HepG2 (cell line): ENCODE results near the gene ANKRD65. TPM values are rescaled to one million over a fixed set of nuclear protein-coding genes. Genes with fewer than 3 reads are reported as not detected.
A peak's percentile ranks its signal among the peaks of the same experiment; 100 is the strongest.

Experiments used
- DNMT1 ChIP-seq: sonication (generic); formaldehyde crosslinking; IDR thresholded peaks from 2 replicates; pipeline ENCODE4 v1.5.1; 2020; ENCODE audit warnings: mild to moderate bottlenecking, missing genetic modification reagents
- FIP1L1 ChIP-seq: fragments of 200-400 bp; formaldehyde crosslinking; IDR thresholded peaks from 2 replicates; pipeline ENCODE4 v1.6.1; 2018; ENCODE audit warnings: low read depth, mild to moderate bottlenecking, low read length, moderate library complexity, borderline replicate concordance; ENCODE audit not compliant: insufficient read depth
- GATAD2A ChIP-seq: IDR thresholded peaks from 2 replicates; pipeline ENCODE4 v1.6.1; 2016
- HMGXB3 ChIP-seq: sonication (generic); formaldehyde crosslinking; IDR thresholded peaks from 2 replicates; pipeline ENCODE4 v1.4.0; 2020; ENCODE audit warnings: missing genetic modification reagents, borderline replicate concordance
- KDM4B ChIP-seq: sonication (generic); formaldehyde crosslinking; IDR thresholded peaks from 2 replicates; pipeline ENCODE4 v1.4.0; 2020; ENCODE audit warnings: missing genetic modification reagents
- LBX2 ChIP-seq: sonication (generic); formaldehyde crosslinking; IDR thresholded peaks from 2 replicates; pipeline ENCODE4 v1.5.0; 2020; ENCODE audit warnings: missing genetic modification reagents, mild to moderate bottlenecking, borderline replicate concordance
- NFIC ChIP-seq: IDR thresholded peaks from 2 replicates; pipeline ENCODE4 v1.6.1; 2012; ENCODE audit warnings: mild to moderate bottlenecking, low read length, inconsistent platforms
- NFYC ChIP-seq: IDR thresholded peaks from 2 replicates; pipeline ENCODE4 v1.6.1; 2016; ENCODE audit warnings: missing genetic modification reagents, missing compliant biosample characterization
- REL ChIP-seq: sonication (generic); formaldehyde crosslinking; conservative IDR thresholded peaks from 2 replicates; pipeline ENCODE4 v1.8.0; 2022; ENCODE audit warnings: mild to moderate bottlenecking, missing genetic modification reagents, moderate library complexity
- SIX1 ChIP-seq: sonication (generic); formaldehyde crosslinking; IDR thresholded peaks from 2 replicates; pipeline ENCODE4 v1.4.0; 2020; ENCODE audit warnings: missing genetic modification reagents, borderline replicate concordance
- SNRNP70 ChIP-seq: fragments of 200-400 bp; formaldehyde crosslinking; IDR thresholded peaks from 2 replicates; pipeline ENCODE4 v1.6.1; 2017; ENCODE audit warnings: mild to moderate bottlenecking, low read depth, low read length, moderate library complexity
- TCF7L2 ChIP-seq: IDR thresholded peaks from 2 replicates; pipeline ENCODE4 v1.6.1; 2011; ENCODE audit warnings: mild to moderate bottlenecking, low read depth, low read length, moderate library complexity
- TFAP4 ChIP-seq: sonication (generic); IDR thresholded peaks from 2 replicates; pipeline ENCODE4 v1.6.1; 2016; ENCODE audit warnings: low read depth, borderline replicate concordance
- ZBTB3 ChIP-seq: sonication (generic); formaldehyde crosslinking; IDR thresholded peaks from 2 replicates; pipeline ENCODE4 v1.4.0; 2020; ENCODE audit warnings: low read depth, mild to moderate bottlenecking, moderate library complexity, missing genetic modification reagents, borderline replicate concordance
- ZBTB8A ChIP-seq: sonication (generic); formaldehyde crosslinking; IDR thresholded peaks from 2 replicates; pipeline ENCODE4 v1.4.0; 2020; ENCODE audit warnings: mild to moderate bottlenecking, low read depth, missing genetic modification reagents, borderline replicate concordance
- ZC3H4 ChIP-seq: sonication (generic); formaldehyde crosslinking; IDR thresholded peaks from 2 replicates; pipeline ENCODE4 v1.4.0; 2020; ENCODE audit warnings: missing genetic modification reagents, borderline replicate concordance
- ZMYM3 ChIP-seq: sonication (generic); formaldehyde crosslinking; IDR thresholded peaks from 2 replicates; pipeline ENCODE4 v1.5.1; 2020; ENCODE audit warnings: mild to moderate bottlenecking, missing genetic modification reagents
- ZNF296 ChIP-seq: sonication (generic); formaldehyde crosslinking; conservative IDR thresholded peaks from 2 replicates; pipeline ENCODE4 v1.5.0; 2020; ENCODE audit warnings: mild to moderate bottlenecking, missing genetic modification reagents
- ZNF333 ChIP-seq: sonication (generic); formaldehyde crosslinking; IDR thresholded peaks from 2 replicates; pipeline ENCODE4 v1.4.0; 2020; ENCODE audit warnings: mild to moderate bottlenecking, missing genetic modification reagents, borderline replicate concordance
- ZNF33A ChIP-seq: sonication (generic); formaldehyde crosslinking; IDR thresholded peaks from 2 replicates; pipeline ENCODE4 v1.5.1; 2020; ENCODE audit warnings: missing genetic modification reagents, mild to moderate bottlenecking, moderate library complexity, borderline replicate concordance
- ZNF354B ChIP-seq: sonication (generic); formaldehyde crosslinking; IDR thresholded peaks from 2 replicates; pipeline ENCODE4 v1.8.0; 2022; ENCODE audit warnings: mild to moderate bottlenecking, missing genetic modification reagents
- ZNF556 ChIP-seq: sonication (generic); formaldehyde crosslinking; IDR thresholded peaks from 2 replicates; pipeline ENCODE4 v1.4.0; 2020; ENCODE audit warnings: mild to moderate bottlenecking, missing genetic modification reagents, borderline replicate concordance
- ZNF670 ChIP-seq: sonication (generic); formaldehyde crosslinking; IDR thresholded peaks from 2 replicates; pipeline ENCODE4 v1.8.0; 2022; ENCODE audit warnings: mild to moderate bottlenecking, missing genetic modification reagents, borderline replicate concordance
- ZNF737 ChIP-seq: sonication (generic); formaldehyde crosslinking; IDR thresholded peaks from 2 replicates; pipeline ENCODE4 v1.5.0; 2020; ENCODE audit warnings: missing genetic modification reagents, mild to moderate bottlenecking, borderline replicate concordance
- ZSCAN30 ChIP-seq: sonication (generic); formaldehyde crosslinking; IDR thresholded peaks from 2 replicates; pipeline ENCODE4 v1.5.0; 2020; ENCODE audit warnings: mild to moderate bottlenecking, missing genetic modification reagents
- polyA plus RNA-seq, 8 experiments: library from polyadenylated mRNA; depleted of rRNA in 3 of 8; stranded (reverse) in 7 of 8; unstranded in 1 of 8; fragments of >200 nt; fragmentation: Illumina TruSeq in 4 of 8; extraction: Trizol in 4 of 8; gene quantifications; 2 replicates each; pipeline versions ENCODE4 v1.2.1 to v1.2.3, GENCODE V29; 2011 to 2016; ENCODE audit warnings: low read depth in 4 of 8, missing spikeins in 1 of 8, mixed read lengths in 1 of 8; ENCODE audit not compliant: insufficient read depth in 1 of 8
- total RNA-seq, 5 experiments: library from RNA; depleted of rRNA; stranded (reverse); fragments of >200 nt; fragmentation: Illumina TruSeq; extraction: Trizol; gene quantifications; 2 replicates each; pipeline ENCODE4 v1.2.3, GENCODE V29; 2016; ENCODE audit warnings: low read depth in 1 of 5

ANKRD65 gene
- total and polyA plus RNA-seq, 2 of the 13 experiments (the other 11 are each of a cell fraction or from before 2014, with no cell fraction given), result 12.1 to 30.1 TPM

- TF ChIP-seq TFAP4 (peak; percentile 49; the same call in 1 of the 2 replicates), NFIC (no peak), SNRNP70 (no peak), NFYC (CRISPR knock-in tag) (peak; percentile 67), ZBTB3 (0 out of 2 replicates have a peak, but pooled peaks have one; percentile 41), ZNF737 (CRISPR knock-in tag) (no peak), TCF7L2 (no peak), ZC3H4 (no peak), ZSCAN30 (CRISPR knock-in tag) (no peak), GATAD2A (CRISPR knock-in tag) (peak; percentile 64; the same call in 1 of the 2 replicates), ZNF354B (CRISPR knock-in tag) (no peak), KDM4B (CRISPR knock-in tag) (peak; percentile 70), ZNF296 (CRISPR knock-in tag) (no peak), HMGXB3 (CRISPR knock-in tag) (peak; percentile 89; the same call in 1 of the 2 replicates), ZNF556 (CRISPR knock-in tag) (peak; percentile 100), ZNF670 (peak; percentile 97), ZNF33A (peak; percentile 94; the same call in 1 of the 2 replicates), ZBTB8A (0 out of 2 replicates have a peak, but pooled peaks have one; percentile 29), LBX2 (no peak), FIP1L1 (peak; percentile 88; the same call in 1 of the 2 replicates), ZNF333 (CRISPR knock-in tag) (peak; percentile 87; the same call in 1 of the 2 replicates), ZMYM3 (CRISPR knock-in tag) (no peak), DNMT1 (CRISPR knock-in tag) (peak; percentile 98; the same call in 1 of the 2 replicates), SIX1 (CRISPR knock-in tag) (peak; percentile 38; the same call in 1 of the 2 replicates), REL (CRISPR knock-in tag) (peak; percentile 82)
These were observed 46.0 kb downstream of the ANKRD65 start, which contains the start of gene AURKAIP1 (continued) for GRCh38 chr1:1374929-1375662.
